ENCODE data around the gene CADPS. TPM values are rescaled to one million over a fixed set of nuclear protein-coding genes. Genes with fewer than 3 reads are reported as not detected.

CADPS gene
- total and polyA plus RNA-seq, 2 experiments from 2014 or later: 2.8 to 8.1 TPM

GRCh38 chr3:62755285-62755684 lies 119.9 kb downstream of the CADPS start:
- WGBS (ENCODE audit: low lambda C conversion rate, missing lambda C conversion rate): 85% methylated on average over 8 of the region's 8 CpGs
- no peaks in the 10 kb centered on the region for H3K9me2 ChIP-seq (replicated peaks; ENCODE audit: insufficient read depth)
- H3K27ac ChIP-seq: no peak overlapping the region
- no peak overlapping the region for H3K4me3 ChIP-seq
- H3K4me1 ChIP-seq (ENCODE audit: insufficient read depth): no peaks in the 10 kb centered on the region
- no peaks in the 10 kb centered on the region for H4K20me1 ChIP-seq (ENCODE audit: insufficient read depth, poor library complexity, severe bottlenecking)
- no peaks in the 10 kb centered on the region for H3K27me3 ChIP-seq
- no peaks in the 10 kb centered on the region for H3K36me3 ChIP-seq (replicated peaks; ENCODE audit: insufficient read depth, low read depth)
- H2AFZ ChIP-seq: no peak overlapping the region
- H3K4me2 ChIP-seq: no peak overlapping the region
- H3K79me2 ChIP-seq: no peaks in the 10 kb centered on the region
- DNase-seq (ENCODE audit: low spot score): no peak
- TF ChIP-seq EZH2 (IDR thresholded peaks at IDR 0.05; ENCODE audit: borderline replicate concordance) (no peak), EZH2phosphoT487 (IDR thresholded peaks at IDR 0.05; ENCODE audit: low read depth, severe bottlenecking, unreplicated experiment) (no peak), CTCF (IDR thresholded peaks at IDR 0.05; ENCODE audit: poor library complexity) (no peak)
- H3K9me3 ChIP-seq (ENCODE audit: low read depth): no peaks in the 10 kb centered on the region

- no peaks in the 10 kb centered on the region for H3K27me3 ChIP-seq
- H3K4me2 ChIP-seq: no peak overlapping the region
- no peak for TF ChIP-seq EZH2phosphoT487 (IDR thresholded peaks at IDR 0.05; ENCODE audit: low read depth, severe bottlenecking, unreplicated experiment)
- TF ChIP-seq EZH2 (IDR thresholded peaks at IDR 0.05; ENCODE audit: borderline replicate concordance): no peak
- no peak for TF ChIP-seq CTCF (IDR thresholded peaks at IDR 0.05; ENCODE audit: poor library complexity)
- DNase-seq (ENCODE audit: low spot score): no peak
- no peak overlapping the region for H3K4me3 ChIP-seq
- no peaks in the 10 kb centered on the region for H3K9me3 ChIP-seq (ENCODE audit: low read depth)
- H3K79me2 ChIP-seq: no peaks in the 10 kb centered on the region
- no peaks in the 10 kb centered on the region for H3K9me2 ChIP-seq (replicated peaks; ENCODE audit: insufficient read depth)
- H3K4me1 ChIP-seq (ENCODE audit: insufficient read depth): no peaks in the 10 kb centered on the region
- H4K20me1 ChIP-seq (ENCODE audit: insufficient read depth, poor library complexity, severe bottlenecking): no peaks in the 10 kb centered on the region
- H3K27ac ChIP-seq: no peak overlapping the region
- no peaks in the 10 kb centered on the region for H3K36me3 ChIP-seq (replicated peaks; ENCODE audit: insufficient read depth, low read depth)
- no peak overlapping the region for H2AFZ ChIP-seq
- WGBS (ENCODE audit: low lambda C conversion rate, missing lambda C conversion rate): 85% methylated on average over 2 of the region's 2 CpGs
These were observed 125.6 kb downstream of the CADPS start for GRCh38 chr3:62749657-62750056.

GRCh38 chr3:62749130-62749529 lies 126.1 kb downstream of the CADPS start:
- H2AFZ ChIP-seq: no peak overlapping the region
- H3K4me3 ChIP-seq: no peak overlapping the region
- WGBS (ENCODE audit: low lambda C conversion rate, missing lambda C conversion rate): 66% methylated on average over 4 of the region's 4 CpGs
- no peaks in the 10 kb centered on the region for H3K36me3 ChIP-seq (replicated peaks; ENCODE audit: insufficient read depth, low read depth)
- H3K79me2 ChIP-seq: no peaks in the 10 kb centered on the region
- TF ChIP-seq CTCF (IDR thresholded peaks at IDR 0.05; ENCODE audit: poor library complexity): no peak
- TF ChIP-seq EZH2phosphoT487 (IDR thresholded peaks at IDR 0.05; ENCODE audit: low read depth, severe bottlenecking, unreplicated experiment): no peak
- no peak for TF ChIP-seq EZH2 (IDR thresholded peaks at IDR 0.05; ENCODE audit: borderline replicate concordance)
- H3K27ac ChIP-seq: no peak overlapping the region
- no peaks in the 10 kb centered on the region for H3K27me3 ChIP-seq
- DNase-seq (ENCODE audit: low spot score): no peak
- H3K9me3 ChIP-seq (ENCODE audit: low read depth): no peaks in the 10 kb centered on the region
- no peaks in the 10 kb centered on the region for H3K9me2 ChIP-seq (replicated peaks; ENCODE audit: insufficient read depth)
- no peaks in the 10 kb centered on the region for H3K4me1 ChIP-seq (ENCODE audit: insufficient read depth)
- no peaks in the 10 kb centered on the region for H4K20me1 ChIP-seq (ENCODE audit: insufficient read depth, poor library complexity, severe bottlenecking)
- no peak overlapping the region for H3K4me2 ChIP-seq

- Histone ChIP-seq H3K36me3 (replicated peaks; ENCODE audit: insufficient read depth, low read depth) (no peaks in the 10 kb centered on the region), H4K20me1 (ENCODE audit: insufficient read depth, poor library complexity, severe bottlenecking) (no peaks in the 10 kb centered on the region), H3K79me2 (no peaks in the 10 kb centered on the region), H3K4me3 (no peak overlapping the region), H3K27me3 (no peaks in the 10 kb centered on the region), H3K9me3 (ENCODE audit: low read depth) (no peaks in the 10 kb centered on the region), H3K4me1 (ENCODE audit: insufficient read depth) (no peaks in the 10 kb centered on the region), H2AFZ (no peak overlapping the region), H3K4me2 (no peak overlapping the region), H3K9me2 (replicated peaks; ENCODE audit: insufficient read depth) (no peaks in the 10 kb centered on the region), H3K27ac (no peak overlapping the region)
- no peak for TF ChIP-seq CTCF (IDR thresholded peaks at IDR 0.05; ENCODE audit: poor library complexity)
- TF ChIP-seq EZH2phosphoT487 (IDR thresholded peaks at IDR 0.05; ENCODE audit: low read depth, severe bottlenecking, unreplicated experiment): no peak
- TF ChIP-seq EZH2 (IDR thresholded peaks at IDR 0.05; ENCODE audit: borderline replicate concordance): no peak
- 81% methylated on average over 3 of the region's 3 CpGs for WGBS (ENCODE audit: low lambda C conversion rate, missing lambda C conversion rate)
- no peak for DNase-seq (ENCODE audit: low spot score)
These were observed 137.8 kb downstream of the CADPS start for GRCh38 chr3:62737449-62737848.

All from hepatocyte (in vitro differentiated cells).